GM23338 (cell line): ENCODE data around the gene NHLRC4. TPM values are rescaled to one million over a fixed set of nuclear protein-coding genes. Genes with fewer than 3 reads are reported as not detected.

Source experiments
- ATAC-seq: fragments of 200-7000 bp; cut with Tn5 transposase; 3 replicates; pipeline ENCODE4 v1.9.1; 2020
- DNase-seq: peaks from one replicate; pipeline ENCODE4 v3.0.0-alpha.2; 2015; ENCODE audit warnings: low spot score
- H2AFZ ChIP-seq: fragments of 200-600 bp; sonication (generic); 2 replicates; pipeline ENCODE4 v1.8.0; 2016; ENCODE audit warnings: antibody characterized with exemption, mild to moderate bottlenecking, moderate library complexity
- H3F3A ChIP-seq: fragments of 200-600 bp; sonication (generic); replicated peaks from 2 replicates; pipeline ENCODE4 v1.8.0; 2017; ENCODE audit warnings: antibody characterized with exemption, mixed run types, low read depth
- H3K27ac ChIP-seq: fragments of 200-600 bp; sonication (generic); 2 replicates; pipeline ENCODE4 v1.6.1; 2016; ENCODE audit warnings: low read depth
- H3K27me3 ChIP-seq: fragments of 200-600 bp; sonication (generic); 2 replicates; pipeline ENCODE4 v1.8.0; 2016; ENCODE audit warnings: mild to moderate bottlenecking, mixed run types, moderate library complexity; ENCODE audit not compliant: insufficient read depth
- H3K36me3 ChIP-seq: fragments of 200-600 bp; sonication (generic); 2 replicates; pipeline ENCODE4 v1.8.0; 2016; ENCODE audit warnings: mild to moderate bottlenecking; ENCODE audit not compliant: insufficient read depth
- H3K4me1 ChIP-seq: fragments of 200-600 bp; sonication (generic); 2 replicates; pipeline ENCODE4 v1.8.0; 2016; ENCODE audit warnings: mild to moderate bottlenecking, moderate library complexity; ENCODE audit not compliant: insufficient read depth
- H3K4me2 ChIP-seq: fragments of 200-600 bp; sonication (generic); 2 replicates; pipeline ENCODE4 v1.7.1; 2017; ENCODE audit warnings: mixed run types
- H3K4me3 ChIP-seq: fragments of 200-600 bp; sonication (generic); 2 replicates; pipeline ENCODE4 v1.6.1; 2016; ENCODE audit warnings: mixed run types
- H3K79me2 ChIP-seq: fragments of 200-600 bp; sonication (generic); replicated peaks from 2 replicates; pipeline ENCODE4 v1.8.0; 2017; ENCODE audit warnings: mild to moderate bottlenecking; ENCODE audit not compliant: insufficient read depth
- H3K9me2 ChIP-seq: fragments of 200-600 bp; sonication (generic); 2 replicates; pipeline ENCODE4 v1.8.0; 2017; ENCODE audit not compliant: insufficient read depth
- H4K20me1 ChIP-seq: fragments of 200-600 bp; sonication (generic); replicated peaks from 2 replicates; pipeline ENCODE4 v1.8.0; 2017; ENCODE audit warnings: mild to moderate bottlenecking; ENCODE audit not compliant: insufficient read depth
- H3K27ac Mint-ChIP-seq: 2 replicates; pipeline ENCODE4 v1.8.0; 2020; ENCODE audit warnings: inconsistent platforms, mild to moderate bottlenecking, moderate library complexity, mixed read lengths
- H3K27me3 Mint-ChIP-seq: 3 replicates; pipeline ENCODE4 v1.8.0; 2022; ENCODE audit warnings: low read depth, mild to moderate bottlenecking, moderate library complexity, mixed read lengths, inconsistent platforms; ENCODE audit not compliant: insufficient read depth, poor library complexity
- H3K36me3 Mint-ChIP-seq: 3 replicates; pipeline ENCODE4 v1.8.0; 2021; ENCODE audit warnings: low read depth, mild to moderate bottlenecking, inconsistent platforms, moderate library complexity, mixed read lengths
- H3K4me1 Mint-ChIP-seq: 3 replicates; pipeline ENCODE4 v1.8.0; 2020; ENCODE audit warnings: mild to moderate bottlenecking, inconsistent platforms, mixed read lengths
- H3K4me3 Mint-ChIP-seq: 3 replicates; pipeline ENCODE4 v1.8.0; 2021; ENCODE audit warnings: moderate library complexity, mild to moderate bottlenecking, inconsistent platforms, mixed read lengths
- H3K9me3 Mint-ChIP-seq: 3 replicates; pipeline ENCODE4 v1.8.0; 2020; ENCODE audit warnings: moderate library complexity, mild to moderate bottlenecking, inconsistent platforms, mixed read lengths
- ETS1 ChIP-seq: IDR thresholded peaks from 2 replicates; pipeline ENCODE4 v1.6.1; 2016; ENCODE audit warnings: antibody characterized with exemption
- NANOG ChIP-seq: IDR thresholded peaks from 2 replicates; pipeline ENCODE4 v1.6.1; 2016; ENCODE audit warnings: antibody characterized with exemption, borderline replicate concordance
- ZNF114 ChIP-seq: fragments of 250-450 bp; sonication (Bioruptor Pico); IDR thresholded peaks from 2 replicates; pipeline ENCODE4 v1.5.0; 2020; ENCODE audit warnings: mild to moderate bottlenecking, moderate library complexity
- polyA plus RNA-seq: library from polyadenylated mRNA; unstranded; fragments of >200 nt; fragmentation: Nextera tagmentation; extraction: Ambion mirVana; gene quantifications from 2 replicates; pipeline ENCODE4 v1.2.1, GENCODE V29; 2016
- total RNA-seq: library from RNA; depleted of rRNA; stranded (reverse); fragments of >200 nt; shearing (Covaris generic); gene quantifications from 2 replicates; pipeline ENCODE4 v1.2.3, GENCODE V29; 2014
- TF ChIP-seq, protein P1 (sequence below), 2 experiments: fragments of 200-600 bp in 1 of 2; sonication (generic) in 1 of 2; conservative IDR thresholded peaks; 2 replicates each; pipeline versions ENCODE4 v1.5.1 to v1.6.1; 2016 to 2017; ENCODE audit warnings: antibody characterized with exemption in 2 of 2, low read depth in 2 of 2, mild to moderate bottlenecking in 2 of 2, moderate library complexity in 1 of 2

The NHLRC4 gene
- total and polyA plus RNA-seq, 2 experiments from 2014 or later: 0.47 to 0.80 TPM

- Histone ChIP-seq H3K36me3 (no peaks in the 10 kb centered on the region), H3K79me2 (no peaks in the 10 kb centered on the region), H3K4me2 (no peak overlapping the region), H2AFZ (no peak overlapping the region), H3F3A (peaks cover 8% of the 10 kb centered on the region; the same call in 1 of the 2 replicates), H3K9me2 (no peaks in the 10 kb centered on the region), H3K4me3 (no peak overlapping the region), H4K20me1 (no peaks in the 10 kb centered on the region), H3K4me1 (no peaks in the 10 kb centered on the region; the same call in 1 of the 2 replicates), H3K27ac (no peak overlapping the region), H3K27me3 (no peaks in the 10 kb centered on the region)
- ATAC-seq (no peak), DNase-seq (no peak)
- Mint-ChIP-seq H3K27ac (peak overlapping the region; percentile 66; the same call in 1 of the 2 replicates), H3K27me3 (peaks cover 5% of the 10 kb centered on the region), H3K4me3 (no peak overlapping the region), H3K9me3 (no peaks in the 10 kb centered on the region), H3K4me1 (peaks cover 4% of the 10 kb centered on the region), H3K36me3 (no peaks in the 10 kb centered on the region; the same call in 2 of the 3 replicates)
- TF ChIP-seq, protein P1, sequence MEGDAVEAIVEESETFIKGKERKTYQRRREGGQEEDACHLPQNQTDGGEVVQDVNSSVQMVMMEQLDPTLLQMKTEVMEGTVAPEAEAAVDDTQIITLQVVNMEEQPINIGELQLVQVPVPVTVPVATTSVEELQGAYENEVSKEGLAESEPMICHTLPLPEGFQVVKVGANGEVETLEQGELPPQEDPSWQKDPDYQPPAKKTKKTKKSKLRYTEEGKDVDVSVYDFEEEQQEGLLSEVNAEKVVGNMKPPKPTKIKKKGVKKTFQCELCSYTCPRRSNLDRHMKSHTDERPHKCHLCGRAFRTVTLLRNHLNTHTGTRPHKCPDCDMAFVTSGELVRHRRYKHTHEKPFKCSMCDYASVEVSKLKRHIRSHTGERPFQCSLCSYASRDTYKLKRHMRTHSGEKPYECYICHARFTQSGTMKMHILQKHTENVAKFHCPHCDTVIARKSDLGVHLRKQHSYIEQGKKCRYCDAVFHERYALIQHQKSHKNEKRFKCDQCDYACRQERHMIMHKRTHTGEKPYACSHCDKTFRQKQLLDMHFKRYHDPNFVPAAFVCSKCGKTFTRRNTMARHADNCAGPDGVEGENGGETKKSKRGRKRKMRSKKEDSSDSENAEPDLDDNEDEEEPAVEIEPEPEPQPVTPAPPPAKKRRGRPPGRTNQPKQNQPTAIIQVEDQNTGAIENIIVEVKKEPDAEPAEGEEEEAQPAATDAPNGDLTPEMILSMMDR (conservative IDR thresholded peaks at IDR 0.05; ENCODE audit: low read depth in 2 of 2): peak in 1 of 2 experiments; percentile 14; a peak in 1 of 4 replicates
- TF ChIP-seq ETS1 (no peak), NANOG (no peak)
Measured at GRCh38 chr16:576197-576822, 9.5 kb downstream of the NHLRC4 start.

- no peaks in the 10 kb centered on the region for H3K27me3 ChIP-seq
- no peaks in the 10 kb centered on the region; the same call in 1 of the 2 replicates for H3K4me1 ChIP-seq
- no peaks in the 10 kb centered on the region for H4K20me1 ChIP-seq
- H3K36me3 ChIP-seq: no peaks in the 10 kb centered on the region
- H3K9me2 ChIP-seq: no peaks in the 10 kb centered on the region
- peaks cover 8% of the 10 kb centered on the region; the same call in 1 of the 2 replicates for H3F3A ChIP-seq
- Mint-ChIP-seq H3K4me1 (peaks cover 4% of the 10 kb centered on the region), H3K27ac (peak overlapping the region; percentile 66; the same call in 1 of the 2 replicates), H3K27me3 (peaks cover 5% of the 10 kb centered on the region), H3K9me3 (no peaks in the 10 kb centered on the region), H3K36me3 (no peaks in the 10 kb centered on the region), H3K4me3 (no peak overlapping the region)
- no peak overlapping the region for H2AFZ ChIP-seq
- H3K4me3 ChIP-seq: no peak overlapping the region
- peak; percentile 80 for DNase-seq
- no peak overlapping the region for H3K27ac ChIP-seq
- H3K4me2 ChIP-seq: no peak overlapping the region
- H3K79me2 ChIP-seq: no peaks in the 10 kb centered on the region
- TF ChIP-seq ZNF114 (CRISPR knock-in tag): no peak
- TF ChIP-seq, protein P1 (conservative IDR thresholded peaks at IDR 0.05; ENCODE audit: low read depth in 2 of 2): peak; percentile 40 to 43
- peak; percentile 69 for ATAC-seq
Measured at GRCh38 chr16:576823-577201, 10.0 kb downstream of the NHLRC4 start.
